BE2C (cell line): ENCODE data around the gene JARID2.

ENCODE experiments used
- DNase-seq: peaks from one replicate; pipeline ENCODE4 v3.0.0-alpha.2; 2020
- H3K27me3 ChIP-seq: fragments of 250-450 bp; sonication (Bioruptor Pico); 2 replicates; pipeline ENCODE4 v1.5.1; 2020; ENCODE audit warnings: mild to moderate bottlenecking
- H3K36me3 ChIP-seq: fragments of 250-450 bp; sonication (Bioruptor Pico); 2 replicates; pipeline ENCODE4 v1.5.1; 2020; ENCODE audit warnings: mild to moderate bottlenecking
- H3K4me1 ChIP-seq: fragments of 250-450 bp; sonication (Bioruptor Pico); 2 replicates; pipeline ENCODE4 v1.5.1; 2020
- H3K4me3 ChIP-seq: 2 replicates; pipeline ENCODE4 v1.5.1; 2011; ENCODE audit warnings: low read depth, low read length
- H3K9me3 ChIP-seq: fragments of 250-450 bp; sonication (Bioruptor Pico); 2 replicates; pipeline ENCODE4 v1.5.1; 2020
- TF ChIP-seq, protein P1 (sequence below): IDR thresholded peaks from 2 replicates; pipeline ENCODE4 v1.5.1; 2012; ENCODE audit warnings: mild to moderate bottlenecking, low read depth, low read length

JARID2 gene

DNA sequence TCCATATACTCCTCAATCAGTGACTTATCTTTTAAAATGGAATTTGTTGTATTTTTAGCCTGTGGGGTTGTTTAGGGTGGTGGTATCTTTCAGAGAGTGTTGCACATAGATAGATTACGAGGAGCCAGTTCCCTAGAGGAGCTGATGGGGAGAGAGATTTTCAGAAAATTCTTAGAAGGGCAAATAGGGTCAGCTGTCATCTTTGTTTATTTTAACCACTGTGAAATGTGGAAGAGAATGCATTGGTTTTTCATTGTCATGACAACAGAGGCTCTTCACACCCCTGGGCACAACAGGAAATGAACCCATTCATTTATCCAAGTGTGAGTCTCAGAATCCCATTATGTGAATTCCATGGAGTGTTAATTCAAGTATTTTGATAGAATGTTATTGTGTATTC is 188.4 kb downstream of the JARID2 start:
- Histone ChIP-seq H3K4me3 (no peak overlapping the region), H3K36me3 (no peaks in the 10 kb centered on the region), H3K4me1 (peaks cover 36% of the 10 kb centered on the region), H3K27me3 (no peaks in the 10 kb centered on the region), H3K9me3 (no peaks in the 10 kb centered on the region)
- TF ChIP-seq, protein P1, sequence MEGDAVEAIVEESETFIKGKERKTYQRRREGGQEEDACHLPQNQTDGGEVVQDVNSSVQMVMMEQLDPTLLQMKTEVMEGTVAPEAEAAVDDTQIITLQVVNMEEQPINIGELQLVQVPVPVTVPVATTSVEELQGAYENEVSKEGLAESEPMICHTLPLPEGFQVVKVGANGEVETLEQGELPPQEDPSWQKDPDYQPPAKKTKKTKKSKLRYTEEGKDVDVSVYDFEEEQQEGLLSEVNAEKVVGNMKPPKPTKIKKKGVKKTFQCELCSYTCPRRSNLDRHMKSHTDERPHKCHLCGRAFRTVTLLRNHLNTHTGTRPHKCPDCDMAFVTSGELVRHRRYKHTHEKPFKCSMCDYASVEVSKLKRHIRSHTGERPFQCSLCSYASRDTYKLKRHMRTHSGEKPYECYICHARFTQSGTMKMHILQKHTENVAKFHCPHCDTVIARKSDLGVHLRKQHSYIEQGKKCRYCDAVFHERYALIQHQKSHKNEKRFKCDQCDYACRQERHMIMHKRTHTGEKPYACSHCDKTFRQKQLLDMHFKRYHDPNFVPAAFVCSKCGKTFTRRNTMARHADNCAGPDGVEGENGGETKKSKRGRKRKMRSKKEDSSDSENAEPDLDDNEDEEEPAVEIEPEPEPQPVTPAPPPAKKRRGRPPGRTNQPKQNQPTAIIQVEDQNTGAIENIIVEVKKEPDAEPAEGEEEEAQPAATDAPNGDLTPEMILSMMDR, result no peak
- no peak for DNase-seq

DNA sequence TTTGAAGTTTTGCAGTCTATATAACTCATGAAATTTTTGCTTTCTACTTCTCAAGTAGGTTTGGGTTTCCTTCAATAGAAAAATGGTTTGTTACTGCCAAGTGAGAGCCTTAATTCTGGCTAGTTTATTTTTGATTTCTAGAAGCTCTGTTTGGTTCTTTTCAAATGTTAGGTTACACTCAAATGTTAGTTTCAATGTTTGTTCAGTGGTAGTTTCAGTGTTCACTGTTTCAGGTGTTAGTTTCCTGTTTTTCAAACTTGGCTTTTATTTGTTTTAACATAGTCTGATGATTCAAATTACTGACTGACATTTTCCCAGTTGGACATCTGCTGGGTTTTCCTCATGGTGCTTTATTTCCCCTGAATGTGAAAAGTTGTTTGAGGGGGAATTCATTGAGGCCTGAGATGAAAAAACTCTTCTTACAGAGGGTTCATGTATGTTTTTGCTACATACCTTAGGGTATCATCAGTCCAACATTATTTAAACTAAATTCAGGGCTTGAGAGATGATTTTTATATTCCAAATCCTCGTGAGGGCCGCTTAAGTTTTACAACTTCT is 189.0 kb downstream of the JARID2 start:
- H3K4me1 ChIP-seq, result peaks cover 38% of the 10 kb centered on the region
- no peaks in the 10 kb centered on the region for H3K27me3 ChIP-seq
- no peak overlapping the region for H3K4me3 ChIP-seq
- TF ChIP-seq, protein P1, result no peak
- no peak for DNase-seq
- no peaks in the 10 kb centered on the region for H3K9me3 ChIP-seq
- H3K36me3 ChIP-seq, result no peaks in the 10 kb centered on the region

DNA sequence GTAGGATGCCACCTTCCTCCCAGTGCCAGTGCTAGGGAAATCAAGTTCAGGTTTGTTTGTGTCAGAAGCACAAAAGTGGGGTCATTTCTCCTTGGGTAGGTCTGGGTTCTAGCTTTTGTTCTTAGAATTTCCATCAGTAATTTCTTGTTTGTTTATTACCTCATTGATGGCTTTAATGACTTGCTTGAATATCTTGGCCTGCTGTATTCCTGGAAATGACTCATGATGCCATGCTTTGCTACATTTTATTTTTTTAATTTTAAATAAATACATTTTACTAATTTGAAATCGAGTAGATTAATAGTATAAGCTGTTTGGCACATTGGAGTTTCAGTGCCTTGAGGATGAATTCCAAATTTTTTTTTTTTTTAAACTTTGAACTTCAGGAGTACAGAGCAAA is 189.6 kb downstream of the JARID2 start:
- TF ChIP-seq, protein P1, result no peak
- DNase-seq, result no peak
- no peaks in the 10 kb centered on the region for H3K9me3 ChIP-seq
- peaks cover 37% of the 10 kb centered on the region for H3K4me1 ChIP-seq
- no peaks in the 10 kb centered on the region for H3K27me3 ChIP-seq
- no peaks in the 10 kb centered on the region for H3K36me3 ChIP-seq
- H3K4me3 ChIP-seq, result no peak overlapping the region

DNA sequence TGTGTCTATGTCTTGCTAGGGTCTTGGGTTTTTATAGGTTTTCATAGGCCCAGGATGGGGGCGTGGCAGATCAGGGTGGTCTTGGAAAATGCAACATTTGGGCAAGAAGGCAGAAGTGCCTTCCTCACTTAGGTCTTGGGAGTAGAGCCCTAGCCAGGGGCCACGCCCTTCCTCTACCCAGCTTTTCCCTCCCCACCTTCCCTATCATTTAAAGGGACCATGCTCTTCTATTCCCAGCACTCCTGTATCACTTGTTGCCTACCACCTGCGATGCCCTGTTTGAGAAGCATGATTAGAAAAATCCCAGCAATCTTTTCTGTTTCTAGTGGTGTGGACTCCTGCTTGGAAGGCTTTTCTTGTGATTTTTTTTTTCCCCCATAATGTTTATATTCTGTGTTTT is 190.6 kb downstream of the JARID2 start:
- TF ChIP-seq, protein P1, result no peak
- no peaks in the 10 kb centered on the region for H3K9me3 ChIP-seq
- peaks cover 37% of the 10 kb centered on the region for H3K4me1 ChIP-seq

DNA sequence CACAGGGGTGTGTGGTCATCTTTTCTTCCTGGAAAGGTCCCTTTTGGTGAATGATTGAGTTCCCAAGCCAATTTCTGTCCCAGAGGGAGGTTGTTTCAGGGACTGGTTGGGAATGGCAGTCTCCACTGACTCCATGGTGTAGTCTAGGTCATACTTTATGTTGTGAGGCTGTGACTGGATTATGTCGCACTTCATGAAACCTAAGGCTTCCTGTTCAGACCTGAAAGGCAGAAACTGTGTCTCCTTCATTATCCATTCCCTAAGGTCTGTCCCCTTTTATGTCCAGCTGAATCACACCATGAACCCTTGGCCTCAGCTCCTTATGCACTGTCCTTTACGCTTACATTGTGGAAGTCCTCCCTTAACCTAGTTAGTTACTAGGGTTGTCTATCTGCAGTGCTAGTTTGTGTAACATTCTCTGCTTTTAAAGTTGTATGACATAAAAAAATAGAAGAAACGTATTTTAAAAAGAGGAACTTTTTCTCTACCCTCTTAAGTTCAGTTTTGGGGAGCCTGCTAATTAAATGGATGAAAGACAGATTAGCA is 191.3 kb downstream of the JARID2 start:
- TF ChIP-seq, protein P1, result no peak
- Histone ChIP-seq H3K4me1 (peaks cover 33% of the 10 kb centered on the region), H3K27me3 (no peaks in the 10 kb centered on the region), H3K36me3 (no peaks in the 10 kb centered on the region), H3K9me3 (no peaks in the 10 kb centered on the region), H3K4me3 (no peak overlapping the region)
- no peak for DNase-seq

More for the DNA sequence above, 190.6 kb downstream of the JARID2 start:
- no peak for DNase-seq
- Histone ChIP-seq H3K36me3 (no peaks in the 10 kb centered on the region), H3K4me3 (no peak overlapping the region), H3K27me3 (no peaks in the 10 kb centered on the region)

DNA sequence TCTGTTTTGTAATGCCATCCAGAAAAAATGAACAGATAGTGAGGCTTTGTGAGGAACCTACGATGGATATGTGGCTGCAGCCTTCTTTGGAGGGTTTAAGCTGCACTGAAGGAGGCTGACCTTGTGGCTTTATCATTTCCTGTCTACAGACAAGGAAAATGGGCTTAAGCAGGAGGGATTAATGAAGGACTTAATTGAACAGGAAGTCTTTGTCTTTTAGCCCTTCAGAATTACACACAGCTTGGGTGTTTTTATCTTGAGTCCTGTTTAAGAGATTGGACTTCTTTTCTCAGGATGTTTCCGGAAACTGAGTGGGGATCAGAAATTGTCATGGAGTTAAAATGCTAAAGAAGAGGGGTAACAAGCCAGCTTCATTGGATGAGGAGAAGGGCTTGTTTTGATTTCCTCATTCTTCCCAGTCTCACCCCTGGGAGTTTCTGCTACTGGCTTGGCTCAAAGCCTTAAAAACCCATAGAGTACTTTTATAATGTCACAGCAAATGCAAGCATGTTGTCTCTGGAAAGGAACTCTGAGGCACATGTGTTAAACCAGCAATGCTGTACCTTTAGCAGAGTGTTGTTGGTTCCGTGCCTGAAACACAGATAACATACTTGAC is 193.6 kb downstream of the JARID2 start:
- no peak for DNase-seq
- Histone ChIP-seq H3K4me3 (no peak overlapping the region), H3K27me3 (no peaks in the 10 kb centered on the region), H3K9me3 (no peaks in the 10 kb centered on the region), H3K4me1 (peaks cover 42% of the 10 kb centered on the region), H3K36me3 (no peaks in the 10 kb centered on the region)
- TF ChIP-seq, protein P1, result no peak
